HG02884 (cell line): ENCODE results near the gene KPNB1.
"Not testable (repeated sequence)": the region's sequence is repeated elsewhere in the genome, so short reads cannot be mapped to it uniquely, and the experiment has no call there.

Source experiments
- ATAC-seq: cut with Tn5 transposase; IDR thresholded peaks from one replicate; pipeline ENCODE4 v1.9.1; 2021; ENCODE audit warnings: mild to moderate bottlenecking, moderate library complexity; ENCODE audit not compliant: unreplicated experiment

KPNB1 gene

DNA sequence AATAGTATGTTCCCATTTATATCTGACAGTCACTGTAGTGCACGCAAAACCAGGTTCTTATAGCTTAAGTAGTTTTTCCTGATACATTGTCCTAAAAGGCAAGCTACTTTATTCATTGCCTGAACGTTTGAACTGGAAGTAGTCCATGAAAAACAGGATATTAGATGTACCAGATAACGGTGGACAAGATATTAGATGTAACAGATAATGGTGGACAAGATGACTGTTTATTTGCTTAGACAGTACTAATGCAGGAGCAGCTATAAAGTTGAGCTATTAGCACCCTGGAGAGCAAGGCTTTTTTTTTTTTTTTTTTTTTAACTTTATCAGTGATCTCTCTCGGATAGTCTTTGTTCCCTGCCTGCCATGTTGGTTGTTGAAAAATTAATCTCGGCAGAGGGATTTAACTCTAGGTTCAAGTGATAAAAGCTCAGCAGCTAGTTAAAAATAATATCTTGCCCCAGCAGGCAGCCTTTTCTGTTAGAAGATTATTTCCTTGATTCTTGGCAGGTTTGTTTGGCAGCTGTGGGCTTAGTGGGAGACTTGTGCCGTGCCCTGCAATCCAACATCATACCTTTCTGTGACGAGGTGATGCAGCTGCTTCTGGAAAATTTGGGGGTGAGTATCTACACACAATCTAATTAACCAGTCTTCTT lies 26.9 kb downstream of the KPNB1 start:
- ATAC-seq = no peak

DNA sequence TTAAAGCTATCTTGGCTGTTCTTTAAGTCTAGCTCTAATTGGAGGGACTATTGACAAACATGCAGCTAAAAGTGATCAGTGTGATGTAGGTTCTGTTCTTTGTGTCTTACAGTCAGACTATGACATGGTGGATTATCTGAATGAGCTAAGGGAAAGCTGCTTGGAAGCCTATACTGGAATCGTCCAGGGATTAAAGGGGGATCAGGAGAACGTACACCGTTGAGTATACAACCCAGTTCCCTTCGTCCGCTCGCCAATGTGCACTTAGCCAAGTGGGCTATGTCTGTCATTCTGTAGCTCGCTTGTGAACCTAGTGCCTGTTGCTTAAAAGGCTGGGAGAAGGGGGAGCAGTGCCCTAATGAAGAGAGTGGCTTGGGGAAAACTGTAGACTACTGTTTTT lies 28.5 kb downstream of the KPNB1 start:
- no peak for ATAC-seq

DNA sequence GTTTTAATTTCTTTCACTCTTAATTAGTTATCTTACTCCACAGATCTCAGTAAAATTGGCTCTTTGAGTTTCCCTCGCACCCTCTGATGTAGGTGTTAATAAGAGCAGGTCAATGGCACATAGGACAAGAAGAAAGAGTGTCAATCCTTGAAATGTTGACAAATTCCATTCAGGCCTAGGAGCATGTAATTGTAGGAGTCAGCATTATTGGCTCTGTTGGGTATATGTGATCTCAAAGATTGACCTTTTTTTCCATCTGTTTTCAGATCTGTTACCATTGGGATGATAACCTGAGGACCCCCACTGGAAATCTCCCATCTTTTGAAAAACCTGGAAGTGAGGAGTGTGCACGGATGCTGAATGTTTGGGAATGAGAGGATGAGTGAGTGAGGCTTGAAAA lies 32.4 kb downstream of the KPNB1 start:
- ATAC-seq = no peak

DNA sequence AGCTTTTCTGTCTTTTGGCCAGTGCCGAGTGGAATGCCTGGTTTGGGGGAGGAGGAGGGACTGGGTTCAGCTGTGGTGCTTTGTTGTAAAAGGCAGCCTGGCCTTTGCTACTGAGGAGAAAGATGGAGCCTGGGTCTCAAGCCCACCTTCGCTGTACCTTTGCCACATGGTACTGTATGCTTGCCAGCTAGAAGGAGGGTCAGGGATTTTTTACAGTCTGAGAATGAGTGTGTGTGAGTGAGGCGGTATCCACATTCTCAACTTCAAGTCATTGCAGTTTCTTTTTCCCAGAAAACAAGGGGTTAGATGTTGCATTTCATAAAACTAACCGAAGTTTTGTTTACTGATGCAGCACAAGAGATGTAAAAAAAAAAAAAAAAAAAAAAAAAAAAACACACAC lies 33.0 kb downstream of the KPNB1 start:
- not testable (repeated sequence) for ATAC-seq

DNA sequence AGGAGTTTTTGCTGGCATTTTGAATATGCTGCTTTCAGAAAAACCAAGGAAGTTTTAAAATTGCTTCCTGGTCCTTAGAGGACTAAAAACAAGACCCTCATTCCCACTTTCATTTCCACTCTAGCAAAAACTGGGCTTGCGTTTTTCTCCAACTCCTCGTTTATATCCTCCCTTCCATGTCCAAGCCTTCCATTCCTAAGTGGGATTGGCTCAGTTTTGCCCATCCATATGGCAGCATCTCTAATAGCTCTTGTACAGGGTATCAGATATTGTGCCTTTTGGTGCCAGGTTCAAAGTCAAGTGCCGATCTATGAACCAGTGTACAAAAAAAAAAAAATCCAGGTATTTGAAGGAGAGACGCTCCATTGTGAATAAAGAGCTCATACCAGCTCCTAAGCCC lies 34.3 kb downstream of the KPNB1 start:
- ATAC-seq = no peak

DNA sequence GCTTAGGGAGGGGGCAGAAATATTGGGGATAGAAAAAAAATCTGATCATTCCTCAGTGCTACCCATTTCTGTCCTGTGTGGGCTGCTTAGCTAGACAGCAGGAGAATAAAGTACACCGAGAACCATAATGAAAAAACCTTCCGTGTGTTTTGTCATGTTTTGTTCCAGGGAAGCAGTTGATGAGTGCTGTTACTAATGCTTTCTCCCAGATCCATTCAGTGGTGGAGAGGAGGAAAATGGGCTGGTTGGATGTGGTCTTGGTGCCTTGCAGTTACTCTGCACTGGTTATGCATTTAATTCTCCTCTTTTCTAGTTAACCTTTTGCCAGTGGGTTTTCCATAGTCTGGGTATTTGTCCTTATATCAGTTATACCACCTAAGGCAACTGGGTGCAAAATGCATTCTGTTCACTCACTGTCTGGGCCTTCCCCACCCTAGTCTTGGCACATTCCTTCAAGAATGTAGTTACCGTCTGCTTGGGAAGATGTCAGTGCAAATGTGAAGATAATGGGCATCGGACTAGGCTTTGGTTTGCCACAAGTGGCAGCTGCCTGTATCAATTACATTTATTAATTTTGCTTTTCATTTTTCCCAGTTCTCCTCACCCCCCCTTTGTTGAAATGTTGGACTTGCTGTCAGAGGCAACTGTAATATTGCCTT lies 34.9 kb downstream of the KPNB1 start:
- no peak for ATAC-seq

DNA sequence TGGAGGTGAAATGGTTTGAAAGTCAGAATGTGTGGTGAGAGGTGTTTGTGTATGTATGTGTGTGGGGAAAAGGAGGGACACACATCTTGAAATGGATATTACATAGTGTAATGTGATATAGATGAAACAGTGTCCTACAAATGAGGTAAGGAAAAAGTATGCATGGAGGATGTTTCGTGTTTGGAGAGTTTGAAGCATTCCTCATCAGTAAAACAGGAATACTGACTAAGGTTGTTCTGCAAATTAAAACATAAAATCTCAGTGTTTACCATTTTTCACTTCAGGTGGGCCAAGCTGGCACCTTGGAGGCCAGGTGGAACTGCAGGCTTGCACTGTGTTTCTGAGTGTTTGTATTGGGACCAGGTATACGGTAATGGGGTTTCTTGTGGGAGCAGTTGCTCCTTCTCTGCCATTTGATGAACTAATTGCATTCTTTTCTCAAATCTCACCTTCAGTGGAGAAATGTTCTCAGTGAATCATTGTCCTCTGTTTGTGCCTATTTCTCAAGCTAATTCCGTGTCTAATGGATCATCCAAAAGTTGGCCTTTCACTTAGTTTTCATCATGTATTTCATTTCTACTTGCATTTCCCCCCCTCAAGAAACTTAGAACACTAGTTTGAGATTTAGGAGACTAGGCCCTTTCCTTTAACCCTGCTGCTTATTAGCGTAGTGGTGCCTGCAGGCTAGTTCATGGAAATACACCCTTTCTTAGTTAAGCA lies 36.0 kb downstream of the KPNB1 start:
- ATAC-seq = no peak

DNA sequence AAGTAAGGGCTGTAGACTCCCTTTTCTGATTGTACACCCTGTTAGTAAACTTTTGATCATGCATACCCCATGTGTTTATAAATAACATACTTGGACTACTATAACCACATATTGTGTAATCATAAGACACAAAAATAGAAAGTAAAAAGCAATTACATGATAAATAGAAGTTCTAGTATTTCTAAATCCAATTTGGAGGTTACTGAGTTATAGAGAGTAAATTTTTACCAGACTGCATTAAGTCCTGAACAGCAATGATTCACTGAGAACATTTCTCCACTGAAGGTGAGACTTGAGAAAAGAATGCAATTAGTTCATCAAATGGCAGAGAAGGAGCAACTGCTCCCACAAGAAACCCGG lies 36.5 kb downstream of the KPNB1 start:
- ATAC-seq = no peak

DNA sequence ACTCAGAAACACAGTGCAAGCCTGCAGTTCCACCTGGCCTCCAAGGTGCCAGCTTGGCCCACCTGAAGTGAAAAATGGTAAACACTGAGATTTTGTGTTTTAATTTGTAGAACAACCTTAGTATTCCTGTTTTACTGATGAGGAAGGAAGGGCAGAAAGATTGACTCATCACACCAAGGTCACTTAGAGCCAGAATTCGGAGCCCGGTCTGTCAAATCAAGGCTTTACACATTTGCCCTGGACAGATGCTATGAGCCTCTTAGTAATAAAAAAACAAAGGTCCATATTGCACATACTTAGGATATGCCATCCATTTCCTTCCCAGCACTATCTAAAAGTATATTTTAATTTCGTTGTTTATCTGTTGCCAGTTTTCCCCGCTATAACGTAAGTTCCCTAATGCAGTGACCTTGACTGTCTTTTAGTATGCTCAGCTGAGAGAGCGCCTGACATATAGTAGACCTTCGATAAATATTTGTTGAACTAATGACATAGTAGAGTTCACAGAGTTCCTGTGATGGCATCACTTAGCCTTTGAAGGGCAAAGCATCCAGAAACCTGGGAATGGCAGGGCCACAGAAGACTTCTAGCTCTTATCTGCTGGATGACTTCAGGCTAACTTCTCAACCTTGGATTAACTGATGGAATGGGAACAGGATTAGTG lies 37.1 kb downstream of the KPNB1 start:
- ATAC-seq = no peak

DNA sequence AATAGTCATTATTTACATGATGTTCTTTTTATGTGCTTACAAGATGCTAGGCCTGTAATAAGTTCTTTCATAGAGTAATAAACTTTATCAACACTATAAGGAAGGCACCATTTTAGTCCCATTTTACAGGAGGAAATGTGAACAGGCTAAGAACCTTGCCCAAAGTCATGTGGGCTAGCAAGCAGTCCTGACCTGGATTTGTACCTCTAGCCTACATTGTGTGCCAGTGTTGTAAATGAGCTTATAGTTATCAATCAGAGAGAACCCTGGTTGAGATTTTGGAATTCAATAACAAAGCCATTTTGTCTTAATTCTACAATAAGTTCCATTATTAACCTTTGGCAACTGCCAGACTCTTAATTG lies 37.6 kb downstream of the KPNB1 start:
- ATAC-seq = no peak

DNA sequence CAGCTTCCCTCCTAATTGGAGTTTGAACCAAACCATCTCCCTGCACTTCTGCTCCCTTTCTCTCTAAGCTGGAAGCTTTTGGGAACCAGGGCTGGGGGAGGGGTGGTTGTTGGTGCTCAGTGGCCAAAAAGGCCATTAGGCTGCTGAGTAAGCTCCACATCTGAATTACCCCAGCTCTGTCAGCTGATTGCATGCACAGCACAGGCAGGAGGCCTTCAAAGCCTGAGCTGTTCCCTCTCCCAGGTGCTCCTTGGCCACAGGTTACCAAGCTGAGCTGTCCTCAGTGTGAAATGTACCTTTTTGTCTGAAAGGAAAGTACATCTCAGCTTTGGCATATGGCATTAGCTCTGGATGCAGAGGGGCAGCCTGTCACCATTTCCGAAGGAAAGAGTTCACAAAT lies 38.0 kb downstream of the KPNB1 start:
- ATAC-seq = no peak

DNA sequence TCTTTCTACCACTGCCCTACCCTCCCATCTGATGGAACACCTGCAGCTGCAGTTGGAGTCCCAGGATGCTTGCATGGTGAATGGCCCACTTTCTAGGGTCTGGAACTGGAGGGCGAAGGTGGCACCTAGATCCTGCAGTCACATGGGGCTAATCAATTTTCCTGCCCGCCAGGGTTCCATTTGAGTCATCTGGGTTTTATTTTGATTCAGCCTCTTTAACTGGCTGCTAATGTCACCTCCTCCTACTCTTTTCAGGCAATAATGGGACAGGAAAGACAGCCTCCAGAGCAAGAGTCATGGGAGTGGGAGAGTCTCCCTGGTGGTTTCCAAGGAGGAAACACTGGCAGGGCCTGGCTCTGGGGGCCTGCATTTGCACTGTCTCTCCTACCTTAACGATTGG lies 40.4 kb downstream of the KPNB1 start:
- ATAC-seq = no peak

DNA sequence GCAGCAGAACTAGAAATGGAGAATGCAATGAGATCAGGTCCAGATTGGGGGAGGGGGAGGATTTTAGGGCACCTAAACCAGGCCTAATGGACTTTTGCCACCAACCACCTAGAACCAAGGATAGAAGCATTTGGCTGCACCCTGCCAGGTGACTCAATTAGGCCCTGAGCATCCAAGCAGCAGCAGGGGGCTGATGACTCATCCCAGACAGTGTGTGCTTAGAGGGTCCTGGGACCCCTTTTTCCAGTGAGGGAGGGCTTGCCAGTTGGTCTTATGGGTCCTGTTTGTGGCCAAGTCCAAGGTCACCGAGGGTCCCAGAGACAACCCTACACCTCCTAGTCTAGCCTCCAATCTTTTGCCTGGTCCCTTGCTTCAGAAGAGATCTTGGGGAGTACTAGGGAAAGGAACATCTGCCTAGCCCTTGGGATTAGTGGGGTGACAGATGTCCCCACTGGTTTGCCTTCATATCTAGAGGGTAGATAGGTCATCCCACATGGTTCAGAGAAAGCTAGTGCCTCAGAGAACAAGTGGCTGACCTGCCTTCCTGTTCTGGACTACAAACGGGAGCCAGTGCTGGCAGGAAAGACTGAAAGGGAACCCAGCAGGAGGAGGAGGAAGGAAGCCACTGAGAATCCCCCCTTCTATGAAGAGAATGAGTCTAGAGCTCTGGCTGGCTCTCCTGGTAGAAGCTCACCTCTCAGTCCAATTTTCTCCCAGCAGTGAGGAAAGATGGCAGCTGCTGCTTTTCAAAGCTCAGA lies 42.6 kb downstream of the KPNB1 start:
- ATAC-seq = no peak

DNA sequence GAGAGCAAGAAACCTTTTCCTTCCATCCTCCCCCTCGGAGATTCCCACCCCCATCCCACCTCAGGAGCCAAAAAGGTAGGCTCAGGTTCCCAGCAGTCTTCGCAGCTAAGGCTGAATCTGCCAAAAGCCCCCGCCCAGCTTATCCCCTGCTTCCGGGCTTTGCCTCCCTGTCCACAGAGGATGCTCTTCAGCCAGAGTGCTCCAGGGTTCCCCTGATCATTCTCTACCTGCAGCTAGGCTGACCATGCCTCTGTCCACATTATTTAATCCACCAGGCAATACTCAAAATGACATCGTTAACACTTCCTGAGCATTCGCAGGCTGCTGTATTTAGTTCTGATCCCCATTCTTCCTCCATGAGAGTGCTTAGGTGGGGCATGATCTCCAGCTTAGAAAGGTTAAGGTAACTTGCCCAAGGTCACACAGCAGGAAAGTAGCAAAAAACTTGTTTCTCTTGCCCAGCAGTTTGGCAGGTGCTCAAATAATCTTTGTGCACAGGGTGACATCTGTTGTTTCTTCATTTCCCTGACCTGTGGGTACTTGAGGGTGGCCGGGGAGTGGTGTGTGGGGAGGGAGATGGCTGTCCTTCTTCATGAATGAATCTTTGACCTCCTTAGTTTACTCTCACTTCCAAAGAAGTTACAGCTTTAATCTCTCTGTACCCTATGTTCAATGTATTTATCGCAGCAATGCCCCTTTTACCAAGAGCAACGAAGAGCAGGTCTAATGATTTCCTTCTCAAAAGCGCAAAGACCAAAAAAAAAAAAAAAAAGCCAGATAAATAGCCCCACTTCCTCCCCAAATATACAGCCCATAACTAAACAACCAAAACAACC lies 43.4 kb downstream of the KPNB1 start:
- no peak for ATAC-seq

DNA sequence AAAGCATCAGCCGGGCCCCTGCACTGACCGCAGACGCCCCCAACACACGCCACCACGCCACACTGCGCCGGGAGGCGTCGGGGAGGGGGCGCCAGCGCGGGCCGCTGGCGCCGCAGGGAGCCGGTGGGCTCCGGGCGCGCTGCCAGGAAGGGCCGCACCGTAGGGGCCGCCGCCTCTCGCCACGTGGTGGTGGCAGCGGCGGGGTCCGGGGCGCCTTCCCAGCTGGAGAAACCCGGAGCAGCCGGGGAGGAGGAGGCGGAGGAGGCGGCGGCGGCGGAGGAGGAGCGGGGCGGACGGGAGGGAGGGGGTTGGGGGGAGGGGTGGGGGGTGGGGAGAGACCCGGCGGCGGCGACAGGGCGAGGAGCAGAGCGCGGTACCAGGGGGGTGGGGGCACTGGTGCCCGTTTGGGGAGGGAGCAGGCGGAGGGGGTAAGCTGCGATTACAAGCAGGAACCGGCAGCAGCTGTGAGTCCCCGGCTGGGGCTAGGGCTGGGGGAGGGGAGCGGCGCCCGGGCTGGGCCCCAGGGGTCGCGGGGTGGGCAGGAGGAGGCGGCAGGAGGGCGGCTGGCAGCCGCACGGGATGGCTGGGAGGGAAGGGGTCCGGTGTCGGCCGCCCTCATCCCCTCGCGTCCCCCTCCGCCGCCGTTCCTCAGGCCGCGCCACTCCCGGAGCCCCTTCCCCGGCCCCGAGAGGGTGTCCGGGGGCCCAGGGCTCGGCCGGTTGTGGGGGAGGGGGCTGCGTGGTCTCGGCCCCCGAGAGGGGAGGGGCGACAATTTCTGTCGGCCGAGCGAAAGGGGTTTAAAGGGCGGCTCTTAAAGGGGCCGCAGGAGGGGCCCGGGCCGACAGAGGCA lies 44.2 kb downstream of the KPNB1 start, which contains the start of gene TBKBP1:
TSS of gene TBKBP1 (plus strand) at position 431 of the 850 bp plus-strand sequence. CDS start 1,952 bp downstream, outside the sequence.
- no peak for ATAC-seq

DNA sequence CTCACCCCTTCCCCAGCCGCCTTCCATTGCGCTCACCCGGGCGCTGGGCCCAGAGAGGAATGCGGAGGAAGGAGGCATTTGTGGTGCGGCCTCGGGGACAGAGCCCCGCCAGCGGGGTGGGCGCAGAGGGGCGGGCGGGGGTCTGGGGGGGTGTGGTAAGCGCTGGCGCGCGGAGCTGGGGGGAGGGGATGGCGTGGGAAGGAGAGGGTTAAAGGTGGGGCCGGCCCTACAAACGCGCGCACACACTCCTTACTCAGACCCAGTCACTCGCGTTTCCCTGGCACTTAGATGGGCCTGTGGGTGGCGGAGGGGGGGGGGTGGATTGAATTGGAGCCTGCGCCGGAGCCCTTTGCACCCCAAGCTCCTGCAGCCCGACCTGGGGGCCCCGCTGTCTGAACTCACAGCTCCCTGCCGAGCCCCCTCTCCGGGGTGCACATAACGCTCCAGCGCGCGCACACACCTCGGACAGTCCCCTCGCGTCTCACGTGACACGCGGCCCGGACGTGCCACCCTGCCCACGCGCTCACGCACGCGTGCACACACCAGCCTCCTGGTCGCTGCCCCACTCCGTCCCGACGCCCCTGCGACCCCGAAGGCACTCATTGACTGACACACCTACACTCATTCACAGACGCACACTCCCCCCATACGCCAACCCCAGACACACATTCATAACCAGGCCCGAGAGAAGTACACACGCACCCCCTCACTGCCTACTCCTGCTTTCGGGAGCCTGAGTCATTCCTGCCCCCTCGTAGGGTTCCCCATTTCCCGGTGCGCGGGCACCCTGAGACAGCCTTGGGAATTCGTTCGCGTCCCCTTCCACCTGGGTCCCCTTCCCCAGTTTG lies 45.1 kb downstream of the KPNB1 start:
- no peak for ATAC-seq

DNA sequence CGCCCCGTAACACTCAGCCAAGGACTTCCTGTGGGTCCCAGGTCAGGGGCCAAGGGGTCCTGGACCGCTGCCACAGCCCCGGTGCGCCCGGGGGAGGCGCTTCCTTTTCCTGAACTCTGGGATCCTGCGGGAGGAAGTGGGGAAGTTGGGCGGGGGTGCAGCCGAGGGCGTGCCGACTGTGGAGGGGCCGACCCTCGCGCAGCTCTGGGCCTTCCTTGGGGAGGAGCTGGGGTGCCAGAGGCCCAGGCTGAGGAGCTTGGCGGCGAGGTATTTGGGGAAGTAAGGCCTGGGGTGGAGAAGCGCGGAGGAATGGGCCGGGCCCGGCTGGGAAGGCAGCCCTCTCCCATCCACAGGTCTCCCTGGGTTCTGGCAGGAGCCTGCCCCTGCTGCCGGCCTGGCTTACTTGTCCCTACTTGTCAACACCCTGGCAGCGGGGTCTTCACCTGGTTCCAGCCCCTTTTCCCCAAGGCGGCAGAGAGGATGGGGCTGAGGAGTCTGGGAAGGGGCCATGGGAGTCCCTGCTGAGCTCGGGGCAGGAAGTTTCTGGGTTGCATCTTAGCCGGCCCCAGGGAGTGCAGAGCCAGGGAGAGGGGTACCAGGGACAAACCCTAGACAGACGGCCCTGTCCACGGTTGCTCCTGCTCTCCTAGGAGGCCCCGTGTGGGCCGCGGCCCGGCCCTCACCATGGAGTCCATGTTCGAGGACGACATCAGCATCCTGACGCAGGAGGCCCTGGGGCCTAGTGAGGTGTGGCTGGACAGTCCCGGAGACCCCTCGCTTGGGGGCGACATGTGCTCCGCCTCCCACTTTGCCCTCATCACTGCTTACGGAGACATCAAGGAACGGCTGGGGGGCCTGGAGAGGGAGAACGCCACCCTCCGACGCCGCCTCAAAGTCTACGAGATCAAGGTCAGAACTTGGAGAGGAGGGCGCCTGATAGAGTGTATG lies 46.0 kb downstream of the KPNB1 start:
- ATAC-seq = no peak
